RWPE2 (cell line): ENCODE measurements around the gene TSGA10IP.

Experiments used
- ATAC-seq: fragments of 200-7000 bp; cut with Tn5 transposase; 3 replicates; pipeline ENCODE4 v1.9.1; 2021; ENCODE audit warnings: low read depth
- DNase-seq: peaks from one replicate; pipeline ENCODE4 v3.0.0-alpha.2; 2020; ENCODE audit warnings: low spot score
- H3K27ac ChIP-seq: fragments of 450-650 bp; 2 replicates; pipeline ENCODE4 v1.5.1; 2017; ENCODE audit warnings: mild to moderate bottlenecking; ENCODE audit not compliant: poor library complexity, severe bottlenecking
- H3K27me3 ChIP-seq: fragments of 250-450 bp; sonication (Bioruptor Pico); 2 replicates; pipeline ENCODE4 v1.5.1; 2021; ENCODE audit warnings: mild to moderate bottlenecking, moderate library complexity; ENCODE audit not compliant: insufficient read depth, poor library complexity, severe bottlenecking
- H3K36me3 ChIP-seq: fragments of 250-450 bp; sonication (Bioruptor Pico); 2 replicates; pipeline ENCODE4 v1.5.1; 2020; ENCODE audit warnings: low read depth, mild to moderate bottlenecking, moderate library complexity
- H3K4me1 ChIP-seq: fragments of 250-450 bp; sonication (Bioruptor Pico); 2 replicates; pipeline ENCODE4 v1.5.1; 2021; ENCODE audit warnings: mild to moderate bottlenecking, moderate library complexity; ENCODE audit not compliant: insufficient read depth, poor library complexity, severe bottlenecking
- H3K4me3 ChIP-seq: fragments of 250-450 bp; sonication (Bioruptor Pico); 2 replicates; pipeline ENCODE4 v1.5.1; 2021; ENCODE audit warnings: mild to moderate bottlenecking, moderate library complexity; ENCODE audit not compliant: severe bottlenecking
- H3K9me3 ChIP-seq: fragments of 250-450 bp; sonication (Bioruptor Pico); 2 replicates; pipeline ENCODE4 v1.5.1; 2021; ENCODE audit warnings: mild to moderate bottlenecking, moderate library complexity; ENCODE audit not compliant: severe bottlenecking
- TF ChIP-seq, protein P1 (sequence below): fragments of 450-650 bp; IDR thresholded peaks from one replicate; pipeline ENCODE4 v1.5.1; 2017; ENCODE audit warnings: mild to moderate bottlenecking, moderate library complexity; ENCODE audit not compliant: poor library complexity, severe bottlenecking

Gene TSGA10IP

DNA sequence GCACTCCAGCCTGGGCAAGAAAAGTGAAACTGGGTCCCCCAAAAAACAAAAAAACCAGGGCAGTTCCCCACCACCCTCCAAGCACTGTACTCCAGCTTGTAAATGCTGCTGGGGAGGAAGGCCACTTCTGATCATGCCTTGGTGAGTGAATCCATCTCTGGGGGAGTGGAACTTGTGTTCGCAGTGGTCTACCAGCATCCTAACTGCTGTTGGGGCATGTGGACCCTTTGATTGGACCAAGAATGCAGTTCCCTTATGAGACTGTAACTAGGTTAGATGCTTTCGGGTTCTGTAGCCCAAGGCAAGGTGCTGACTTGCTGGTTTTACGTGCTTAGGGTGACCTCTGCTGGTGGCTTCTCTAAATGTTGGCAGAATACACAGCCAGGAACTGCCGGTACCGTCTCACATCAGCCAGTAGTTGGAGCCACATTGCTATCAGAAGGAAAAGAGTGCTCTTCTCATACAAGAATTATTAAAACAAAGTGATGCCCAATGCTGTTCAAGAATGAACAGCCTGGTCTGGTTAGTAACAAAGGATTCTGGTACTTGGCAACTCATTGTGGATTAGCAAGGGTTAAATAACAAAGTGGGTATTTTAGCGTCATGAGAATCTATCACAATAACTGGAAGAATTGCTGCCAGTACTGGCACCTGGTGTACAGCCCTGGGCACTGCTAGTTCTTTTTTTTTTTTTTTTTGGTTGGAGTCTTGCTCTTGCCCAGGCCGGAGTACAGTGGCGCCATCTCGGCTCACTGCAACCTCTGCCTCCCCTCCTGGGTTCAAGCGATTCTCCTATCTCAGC is 43.7 kb downstream of the TSGA10IP start:
- Histone ChIP-seq H3K36me3 (peaks cover 5% of the 10 kb centered on the region), H3K27ac (no peak overlapping the region), H3K9me3 (no peaks in the 10 kb centered on the region), H3K4me3 (no peak overlapping the region), H3K4me1 (no peaks in the 10 kb centered on the region), H3K27me3 (no peaks in the 10 kb centered on the region)
- TF ChIP-seq, protein P1, sequence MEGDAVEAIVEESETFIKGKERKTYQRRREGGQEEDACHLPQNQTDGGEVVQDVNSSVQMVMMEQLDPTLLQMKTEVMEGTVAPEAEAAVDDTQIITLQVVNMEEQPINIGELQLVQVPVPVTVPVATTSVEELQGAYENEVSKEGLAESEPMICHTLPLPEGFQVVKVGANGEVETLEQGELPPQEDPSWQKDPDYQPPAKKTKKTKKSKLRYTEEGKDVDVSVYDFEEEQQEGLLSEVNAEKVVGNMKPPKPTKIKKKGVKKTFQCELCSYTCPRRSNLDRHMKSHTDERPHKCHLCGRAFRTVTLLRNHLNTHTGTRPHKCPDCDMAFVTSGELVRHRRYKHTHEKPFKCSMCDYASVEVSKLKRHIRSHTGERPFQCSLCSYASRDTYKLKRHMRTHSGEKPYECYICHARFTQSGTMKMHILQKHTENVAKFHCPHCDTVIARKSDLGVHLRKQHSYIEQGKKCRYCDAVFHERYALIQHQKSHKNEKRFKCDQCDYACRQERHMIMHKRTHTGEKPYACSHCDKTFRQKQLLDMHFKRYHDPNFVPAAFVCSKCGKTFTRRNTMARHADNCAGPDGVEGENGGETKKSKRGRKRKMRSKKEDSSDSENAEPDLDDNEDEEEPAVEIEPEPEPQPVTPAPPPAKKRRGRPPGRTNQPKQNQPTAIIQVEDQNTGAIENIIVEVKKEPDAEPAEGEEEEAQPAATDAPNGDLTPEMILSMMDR: peak; percentile 99
- ATAC-seq (peak; percentile 96), DNase-seq (no peak)

DNA sequence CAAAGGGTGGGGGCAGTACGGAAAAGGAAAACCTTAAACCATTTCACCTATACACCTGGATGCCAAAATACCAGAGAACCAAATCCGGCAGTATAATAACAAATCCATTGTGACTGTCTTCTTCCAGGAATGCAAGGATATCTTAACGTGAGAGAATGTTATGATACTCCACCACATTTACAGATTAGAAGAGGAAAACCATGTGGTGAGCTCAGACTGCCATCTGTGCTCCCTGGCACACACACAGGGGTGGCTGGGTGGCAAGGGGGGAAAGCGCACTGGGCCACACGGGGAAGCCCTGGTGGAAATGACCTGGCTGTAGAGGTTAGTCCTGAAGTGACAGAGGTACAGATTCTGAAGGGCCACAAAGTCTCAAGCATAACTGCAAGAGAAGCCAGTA is 46.8 kb downstream of the TSGA10IP start:
- Histone ChIP-seq H3K27ac (no peak overlapping the region), H3K4me3 (no peak overlapping the region), H3K4me1 (no peaks in the 10 kb centered on the region), H3K27me3 (no peaks in the 10 kb centered on the region), H3K36me3 (peaks cover 5% of the 10 kb centered on the region), H3K9me3 (no peaks in the 10 kb centered on the region)
- TF ChIP-seq, protein P1: no peak
- ATAC-seq (no peak), DNase-seq (no peak)

DNA sequence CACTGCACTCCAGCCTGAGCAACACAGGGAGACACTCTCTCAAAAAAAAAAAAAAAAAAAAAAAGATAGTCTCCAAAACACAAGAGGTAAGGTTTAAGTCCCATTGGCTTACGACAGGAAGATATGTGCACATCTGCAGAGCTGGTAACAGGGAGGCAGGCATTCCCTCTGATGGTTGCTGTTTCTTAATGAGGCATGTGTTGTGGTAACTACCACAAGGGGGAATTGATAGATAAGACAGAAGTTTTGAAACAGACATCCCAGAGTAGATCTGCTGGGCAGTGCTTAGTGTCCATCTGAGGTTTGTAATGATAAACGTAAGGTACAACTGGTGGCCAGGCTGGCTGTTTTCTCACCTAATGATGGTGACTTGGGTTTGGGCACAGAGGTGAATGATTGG is 52.0 kb downstream of the TSGA10IP start:
- H3K27ac ChIP-seq: no peak overlapping the region
- H3K27me3 ChIP-seq: no peaks in the 10 kb centered on the region
- DNase-seq: no peak
- no peak overlapping the region for H3K4me3 ChIP-seq
- peaks cover 37% of the 10 kb centered on the region for H3K36me3 ChIP-seq
- no peaks in the 10 kb centered on the region for H3K9me3 ChIP-seq
- ATAC-seq: no peak
- peaks cover 6% of the 10 kb centered on the region for H3K4me1 ChIP-seq
- TF ChIP-seq, protein P1: no peak

DNA sequence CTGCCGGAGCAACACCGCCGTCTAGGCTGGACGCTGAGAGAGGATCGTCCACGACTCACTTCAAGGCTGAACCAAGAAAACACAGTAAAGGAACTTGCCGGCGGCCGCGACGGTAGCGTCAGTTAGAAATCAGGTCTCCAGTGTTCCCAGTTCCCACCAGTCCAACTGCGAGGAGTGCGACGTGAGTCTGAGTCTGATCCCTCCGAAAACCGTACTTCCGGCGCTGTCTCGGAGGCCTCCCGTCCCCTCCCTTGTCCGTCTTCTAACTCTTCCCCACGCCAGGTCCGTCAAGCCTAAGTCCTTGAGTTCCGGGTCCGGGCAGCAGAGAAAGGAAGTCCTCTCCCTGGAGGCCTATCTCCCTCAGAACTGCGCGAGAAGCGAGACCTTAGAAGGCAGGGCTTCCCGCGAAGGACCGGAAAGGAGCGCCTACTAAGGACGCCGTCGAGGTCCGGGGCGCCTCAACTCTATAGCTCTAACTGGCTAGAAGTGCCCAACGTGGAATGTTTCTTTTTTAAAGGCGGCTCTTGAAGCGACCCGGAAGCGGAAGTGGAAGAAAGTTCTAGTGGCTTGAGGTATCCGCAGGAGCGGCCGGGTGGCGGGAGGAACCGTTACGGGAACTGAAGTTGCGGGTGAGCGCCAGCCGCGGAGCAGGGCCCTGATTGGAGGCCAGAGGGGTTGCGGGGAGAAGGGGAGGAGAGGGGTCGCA is 56.8 kb downstream of the TSGA10IP start, which contains the start of the genes BANF1 and EIF1AD:
BANF1 (plus strand) TSS at position 562 of the 706 bp plus-strand sequence. CDS start 748 bp downstream, outside the sequence.
EIF1AD (minus strand) TSS at position 216 of the 706 bp plus-strand sequence. CDS start 1,768 bp downstream, outside the sequence.
- Histone ChIP-seq H3K4me1 (peaks cover 6% of the 10 kb centered on the region), H3K9me3 (no peaks in the 10 kb centered on the region), H3K27me3 (no peaks in the 10 kb centered on the region), H3K27ac (peak within 1 kb of the TSS; percentile 80), H3K4me3 (peak within 1 kb of the TSS; percentile 69), H3K36me3 (peaks cover 60% of the 10 kb centered on the region)
- ATAC-seq (peak; percentile 89), DNase-seq (peak; percentile 94)
- TF ChIP-seq, protein P1: no peak
